Measurements from ENCODE around the gene SLC30A1. TPM values are rescaled to one million over a fixed set of nuclear protein-coding genes. Genes with fewer than 3 reads are reported as not detected.

The SLC30A1 gene
- polyA plus RNA-seq, 1 of the 3 experiments (the other 2 are of a cell fraction) = 6.9 TPM

GRCh38 chr1:211614615-211615014, 35.7 kb upstream of the SLC30A1 start:
- ChIA-PET POLR2A (no interaction called here), CTCF (interaction anchor here (1.1 to 1.5 kb wide), 3 partner anchors 26 to 41 kb away, joined by 3 read pairs; partner anchors contain the start of gene SLC30A1)
- Histone ChIP-seq H3K4me3 (ENCODE audit: low read depth in 2 of 2, low read length in 1 of 2) (no peak overlapping the region), H3K36me3 (replicated peaks in 1 of 2; ENCODE audit: control insufficient read depth in 1 of 2, insufficient read depth in 2 of 2, low read length in 1 of 2) (no peaks in the 10 kb centered on the region), H3K9me2 (no peaks in the 10 kb centered on the region), H3K9ac (no peak overlapping the region), H3F3A (replicated peaks; ENCODE audit: insufficient read depth) (peaks cover 16% of the 10 kb centered on the region), H3K4me1 (ENCODE audit: control insufficient read depth in 1 of 2, insufficient read depth in 2 of 2, low read depth in 1 of 2, low read length in 1 of 2) (peaks cover 0 to 18% of the 10 kb centered on the region in 2 experiments; a peak in 1 of 4 replicates), H3K9me3 (no peaks in the 10 kb centered on the region), H3K27me3 (ENCODE audit: insufficient read depth) (no peaks in the 10 kb centered on the region), H3K27ac (ENCODE audit: low read depth in 2 of 2, low read length in 1 of 2) (no peak overlapping the region), H3K4me2 (no peak overlapping the region), H4K20me1 (ENCODE audit: insufficient read depth) (no peaks in the 10 kb centered on the region), H3K79me2 (ENCODE audit: insufficient read depth) (no peaks in the 10 kb centered on the region), H2AFZ (ENCODE audit: low read depth) (no peak overlapping the region)
- WGBS (ENCODE audit: low lambda C conversion rate) = 94% methylated on average over 11 of the region's 11 CpGs
- no peak for DNase-seq
- TF ChIP-seq RFX5 (IDR thresholded peaks at IDR 0.05; ENCODE audit: low read length) (no peak), EP300 (IDR thresholded peaks at IDR 0.05; ENCODE audit: borderline replicate concordance in 1 of 2, low read depth in 1 of 2, low read length in 1 of 2) (no peak), MEF2A (IDR thresholded peaks at IDR 0.05; ENCODE audit: borderline replicate concordance, low read depth) (no peak), FOSL2 (IDR thresholded peaks at IDR 0.05; ENCODE audit: borderline replicate concordance, low read depth) (no peak), RCOR1 (IDR thresholded peaks at IDR 0.05; ENCODE audit: low read length) (no peak), EZH2phosphoT487 (IDR thresholded peaks at IDR 0.05; ENCODE audit: borderline replicate concordance, low read depth) (no peak), NRF1 (IDR thresholded peaks at IDR 0.05; ENCODE audit: low read depth, low read length) (no peak), FOXM1 (IDR thresholded peaks at IDR 0.05; ENCODE audit: low read depth) (no peak), SIN3A (IDR thresholded peaks at IDR 0.05; ENCODE audit: borderline replicate concordance, low read depth, low read length) (no peak), TCF12 (IDR thresholded peaks at IDR 0.05) (no peak), GATA2 (CRISPR knock-in tag; IDR thresholded peaks at IDR 0.05) (no peak), FOXJ3 (CRISPR knock-in tag; IDR thresholded peaks at IDR 0.05) (no peak), SMC3 (IDR thresholded peaks at IDR 0.05; ENCODE audit: low read depth, low read length) (no peak), MAX (IDR thresholded peaks at IDR 0.05; ENCODE audit: low read depth) (no peak)
- TF ChIP-seq, protein P1, sequence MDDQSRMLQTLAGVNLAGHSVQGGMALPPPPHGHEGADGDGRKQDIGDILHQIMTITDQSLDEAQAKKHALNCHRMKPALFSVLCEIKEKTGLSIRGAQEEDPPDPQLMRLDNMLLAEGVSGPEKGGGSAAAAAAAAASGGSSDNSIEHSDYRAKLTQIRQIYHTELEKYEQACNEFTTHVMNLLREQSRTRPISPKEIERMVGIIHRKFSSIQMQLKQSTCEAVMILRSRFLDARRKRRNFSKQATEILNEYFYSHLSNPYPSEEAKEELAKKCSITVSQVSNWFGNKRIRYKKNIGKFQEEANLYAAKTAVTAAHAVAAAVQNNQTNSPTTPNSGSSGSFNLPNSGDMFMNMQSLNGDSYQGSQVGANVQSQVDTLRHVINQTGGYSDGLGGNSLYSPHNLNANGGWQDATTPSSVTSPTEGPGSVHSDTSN (IDR thresholded peaks at IDR 0.05) = no peak
- TF ChIP-seq, protein P2, sequence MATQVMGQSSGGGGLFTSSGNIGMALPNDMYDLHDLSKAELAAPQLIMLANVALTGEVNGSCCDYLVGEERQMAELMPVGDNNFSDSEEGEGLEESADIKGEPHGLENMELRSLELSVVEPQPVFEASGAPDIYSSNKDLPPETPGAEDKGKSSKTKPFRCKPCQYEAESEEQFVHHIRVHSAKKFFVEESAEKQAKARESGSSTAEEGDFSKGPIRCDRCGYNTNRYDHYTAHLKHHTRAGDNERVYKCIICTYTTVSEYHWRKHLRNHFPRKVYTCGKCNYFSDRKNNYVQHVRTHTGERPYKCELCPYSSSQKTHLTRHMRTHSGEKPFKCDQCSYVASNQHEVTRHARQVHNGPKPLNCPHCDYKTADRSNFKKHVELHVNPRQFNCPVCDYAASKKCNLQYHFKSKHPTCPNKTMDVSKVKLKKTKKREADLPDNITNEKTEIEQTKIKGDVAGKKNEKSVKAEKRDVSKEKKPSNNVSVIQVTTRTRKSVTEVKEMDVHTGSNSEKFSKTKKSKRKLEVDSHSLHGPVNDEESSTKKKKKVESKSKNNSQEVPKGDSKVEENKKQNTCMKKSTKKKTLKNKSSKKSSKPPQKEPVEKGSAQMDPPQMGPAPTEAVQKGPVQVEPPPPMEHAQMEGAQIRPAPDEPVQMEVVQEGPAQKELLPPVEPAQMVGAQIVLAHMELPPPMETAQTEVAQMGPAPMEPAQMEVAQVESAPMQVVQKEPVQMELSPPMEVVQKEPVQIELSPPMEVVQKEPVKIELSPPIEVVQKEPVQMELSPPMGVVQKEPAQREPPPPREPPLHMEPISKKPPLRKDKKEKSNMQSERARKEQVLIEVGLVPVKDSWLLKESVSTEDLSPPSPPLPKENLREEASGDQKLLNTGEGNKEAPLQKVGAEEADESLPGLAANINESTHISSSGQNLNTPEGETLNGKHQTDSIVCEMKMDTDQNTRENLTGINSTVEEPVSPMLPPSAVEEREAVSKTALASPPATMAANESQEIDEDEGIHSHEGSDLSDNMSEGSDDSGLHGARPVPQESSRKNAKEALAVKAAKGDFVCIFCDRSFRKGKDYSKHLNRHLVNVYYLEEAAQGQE (IDR thresholded peaks at IDR 0.05; ENCODE audit: low read depth, low read length) = no peak

Data from SK-N-SH (cell line).